HG03045 (cell line): Measurements from ENCODE around the gene PARD3.
"Not testable (repeated sequence)": the region's sequence is repeated elsewhere in the genome, so short reads cannot be mapped to it uniquely, and the experiment has no call there.

Experiments
- ATAC-seq: cut with Tn5 transposase; IDR thresholded peaks from one replicate; pipeline ENCODE4 v1.9.1; 2021; ENCODE audit warnings: mild to moderate bottlenecking, moderate library complexity; ENCODE audit not compliant: unreplicated experiment

PARD3 gene

DNA sequence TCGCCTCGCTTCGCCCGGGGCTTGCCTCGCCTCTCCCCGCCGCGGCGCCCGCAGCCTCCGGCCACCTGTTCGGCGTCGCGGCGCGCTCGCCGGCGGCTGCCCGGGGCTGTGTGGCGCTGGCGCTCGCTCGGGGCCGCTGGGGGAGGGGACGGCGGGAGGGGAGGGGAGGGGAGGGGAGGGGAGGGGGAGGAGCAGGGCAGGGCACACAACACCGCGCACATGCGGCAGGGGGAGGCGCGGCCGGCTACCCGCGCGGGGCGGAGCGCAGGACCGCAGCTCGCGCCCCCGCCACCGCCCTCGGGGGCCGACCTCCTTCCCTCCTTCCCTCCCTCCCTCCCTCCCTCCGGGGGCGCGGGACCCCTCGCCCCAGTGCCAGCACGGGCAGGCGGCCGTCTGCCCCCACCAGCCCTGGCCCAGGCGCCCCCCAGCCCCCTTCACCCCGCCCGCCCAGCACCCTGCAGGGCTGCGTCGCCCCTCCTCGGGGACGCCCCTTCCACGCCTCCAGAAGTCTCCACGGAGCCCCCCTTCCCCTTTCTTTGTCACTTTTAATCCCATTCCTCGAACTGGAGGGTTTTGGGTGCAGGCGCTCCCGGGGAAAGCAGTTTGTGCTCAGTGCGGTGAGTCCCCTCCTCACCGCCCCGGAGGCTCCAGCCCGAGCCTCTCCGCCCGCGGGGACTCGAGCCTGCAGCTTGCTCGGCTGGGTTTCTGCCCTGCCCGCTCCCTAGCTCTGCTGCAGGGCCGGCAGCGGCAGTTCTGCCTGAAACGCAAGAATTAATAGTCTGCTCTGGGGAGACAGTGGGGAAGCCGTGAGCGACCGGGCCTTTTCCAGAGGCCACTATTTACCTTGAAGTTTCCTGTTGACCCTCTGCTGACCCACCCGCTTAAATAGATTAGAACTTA, at the start of gene PARD3:
PARD3 (minus strand) TSS at position 112 of the 900 bp plus-strand sequence. CDS start 301 bp downstream, outside the sequence.
- ATAC-seq, result peak; percentile 38

DNA sequence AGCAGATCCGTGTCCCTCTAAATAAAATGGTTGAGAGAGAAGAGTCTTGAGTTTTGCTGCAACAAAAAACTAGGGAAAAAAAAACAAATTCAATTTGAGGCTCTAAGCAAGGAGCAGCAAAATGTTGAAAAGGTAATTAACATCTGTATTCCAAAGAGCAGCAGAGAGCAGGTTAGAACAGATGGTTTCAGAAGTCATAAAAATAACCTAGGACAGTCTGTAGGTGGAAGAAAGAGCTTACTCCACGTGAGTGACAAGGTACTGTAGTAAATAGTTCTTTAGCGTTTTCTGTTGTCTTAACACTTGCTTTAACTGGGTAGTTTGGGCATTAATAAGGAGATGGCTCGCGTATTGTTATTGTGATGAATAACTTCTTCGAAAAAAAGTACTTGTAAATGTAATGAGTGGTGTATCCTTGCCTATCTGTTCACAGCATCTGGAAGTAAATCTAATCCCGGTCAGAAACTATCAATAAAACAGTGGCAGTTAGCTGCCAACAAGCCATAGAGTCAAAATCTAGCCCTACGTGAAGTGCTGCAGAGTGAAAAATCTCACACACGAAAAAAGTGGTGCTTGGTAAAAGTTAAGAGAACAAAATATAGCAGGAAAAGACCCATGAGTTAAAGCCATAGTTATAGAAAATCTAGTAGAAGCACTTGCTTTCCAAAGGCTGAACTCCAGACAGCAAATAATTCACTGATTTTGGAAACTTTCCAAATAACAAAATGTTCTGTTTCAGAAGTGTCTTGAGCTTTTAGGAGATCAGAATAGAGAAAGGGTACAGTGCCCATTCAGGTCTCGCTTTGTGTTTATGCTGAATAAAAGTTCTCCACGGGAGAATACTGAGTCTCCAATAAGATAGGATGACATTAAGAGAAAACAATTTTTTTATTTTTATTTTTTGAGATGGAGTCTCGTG, 49.3 kb upstream of the PARD3 start:
- no peak for ATAC-seq

DNA sequence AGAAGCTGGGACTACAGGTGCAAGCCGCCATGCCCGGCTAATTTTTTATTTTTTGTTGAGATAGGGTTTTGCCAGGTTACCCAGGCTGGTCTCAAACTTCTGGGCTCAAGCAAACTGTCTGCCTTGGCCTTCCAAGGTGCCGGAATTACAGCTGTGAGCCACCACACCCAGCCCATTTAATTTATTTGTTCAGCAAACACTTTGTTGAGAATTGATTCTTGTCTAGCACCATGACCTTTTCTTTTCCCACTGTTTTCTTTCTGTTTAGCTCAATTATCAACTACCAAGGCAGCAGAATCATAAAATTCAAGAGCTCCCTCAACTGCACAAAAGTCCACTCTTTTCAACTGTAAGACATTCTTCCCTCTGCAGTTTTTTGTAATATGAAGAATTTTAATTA, 47.8 kb upstream of the PARD3 start:
- no peak for ATAC-seq

DNA sequence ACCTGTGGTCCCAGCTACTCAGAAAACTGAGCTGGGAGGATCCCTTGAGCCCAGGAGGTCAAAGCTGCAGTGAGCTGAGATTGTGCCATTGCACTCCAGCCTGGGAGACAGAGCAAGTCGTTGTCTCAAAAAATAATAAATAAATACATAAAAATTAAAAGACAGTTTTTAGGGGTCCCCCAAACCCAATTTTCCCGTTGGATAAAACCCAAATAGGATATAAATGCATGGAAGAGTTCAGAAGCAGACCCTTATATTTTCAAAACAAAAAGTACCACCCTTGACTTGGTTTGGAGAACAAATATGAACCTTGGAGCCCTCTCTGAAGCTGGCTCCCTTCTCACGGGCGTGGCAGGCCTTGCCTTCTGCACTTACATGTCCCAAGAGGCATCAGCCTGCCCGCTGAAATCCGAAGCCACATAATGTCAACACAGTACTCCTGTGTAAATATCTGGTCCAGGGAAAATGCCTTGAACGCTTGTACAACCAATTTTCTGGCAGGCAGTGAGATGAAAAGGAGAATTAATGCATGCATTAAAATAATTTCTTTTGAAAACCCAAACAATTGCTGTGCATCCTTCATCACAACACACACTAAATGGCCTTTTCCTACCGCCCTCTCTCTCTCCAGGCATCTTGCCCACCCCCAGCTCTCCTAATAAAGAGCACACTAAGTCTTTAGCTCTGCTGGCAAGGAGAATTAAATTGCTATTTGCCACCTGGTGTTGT, 46.4 kb upstream of the PARD3 start:
- no peak for ATAC-seq

DNA sequence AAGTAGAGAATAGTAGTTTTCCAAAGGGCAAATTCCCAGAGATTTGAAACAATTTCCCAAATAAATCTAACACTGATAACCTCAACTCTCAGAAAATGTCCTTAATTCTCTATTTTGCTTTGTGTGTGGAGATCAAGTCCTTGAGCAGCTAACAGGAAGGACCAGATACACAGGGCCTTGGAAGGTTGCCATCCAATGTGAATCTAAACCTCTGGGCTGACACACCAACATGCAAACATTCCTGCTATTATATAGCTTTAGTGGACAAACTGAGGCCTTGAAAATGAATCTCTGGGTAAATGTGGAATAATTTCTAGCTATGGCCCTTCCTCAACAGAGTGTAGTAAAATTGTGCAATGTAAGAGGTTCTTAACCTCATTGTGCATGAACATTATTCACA, 44.1 kb upstream of the PARD3 start:
- ATAC-seq, result no peak

DNA sequence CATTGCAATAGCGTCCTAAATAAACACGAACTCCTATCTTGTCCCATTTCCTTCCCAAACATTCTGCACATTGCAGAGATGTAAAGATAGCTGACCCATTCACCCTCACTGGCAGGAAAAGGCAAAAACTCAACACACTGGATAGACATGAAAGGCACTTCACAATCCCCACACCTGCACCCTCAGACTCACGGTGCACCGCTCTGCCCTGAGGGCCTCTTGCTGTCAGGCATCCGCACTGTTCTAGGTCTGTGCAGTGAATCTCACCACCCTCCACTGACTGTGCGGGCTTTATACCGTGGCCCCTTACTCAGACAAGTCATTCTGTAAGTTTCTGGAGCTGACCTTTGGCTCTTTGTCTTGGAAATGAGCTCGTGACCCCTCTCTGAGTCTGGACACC, 42.9 kb upstream of the PARD3 start:
- ATAC-seq, result no peak

DNA sequence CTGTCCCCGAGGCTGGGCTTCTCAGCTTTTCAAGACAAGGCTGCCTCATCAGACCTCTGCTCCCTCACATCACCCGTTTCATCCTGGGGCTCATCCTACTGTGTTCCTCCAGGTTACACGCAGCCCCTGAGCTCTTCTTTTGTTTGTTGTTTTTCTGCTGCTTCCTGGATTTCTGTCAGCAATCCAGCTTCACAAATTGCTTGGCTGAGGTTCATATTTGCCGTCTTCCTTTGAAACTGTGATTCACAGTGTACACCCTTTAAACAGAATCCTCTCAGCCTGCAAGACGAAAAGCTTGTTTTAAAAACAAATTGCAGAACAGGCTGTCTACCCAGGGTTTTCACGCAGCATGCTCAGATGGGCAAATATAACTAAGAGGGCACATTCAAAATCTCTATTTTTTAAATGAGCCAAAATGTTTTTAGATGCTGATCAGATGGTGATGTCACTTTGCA, 39.1 kb upstream of the PARD3 start:
- no peak for ATAC-seq

DNA sequence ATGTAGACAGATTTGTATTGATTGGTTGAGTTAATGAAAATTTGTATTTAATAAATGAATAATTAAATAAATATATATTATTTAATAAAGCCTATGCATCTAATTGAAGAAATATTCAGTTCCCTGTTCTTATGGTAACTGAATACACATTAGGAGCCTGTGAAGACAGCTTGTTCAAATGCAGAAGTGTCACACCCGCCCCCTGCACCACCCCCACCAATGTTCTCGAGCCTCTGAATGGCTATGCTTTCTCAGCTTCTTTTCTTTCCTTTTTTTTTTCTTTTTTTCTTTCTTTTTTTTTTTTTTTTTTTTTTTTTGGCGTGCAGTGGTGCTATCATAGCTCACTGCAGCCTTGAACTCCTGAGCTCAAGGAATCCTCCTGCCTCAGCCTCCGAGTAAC, 38.3 kb upstream of the PARD3 start:
- ATAC-seq, result no peak

DNA sequence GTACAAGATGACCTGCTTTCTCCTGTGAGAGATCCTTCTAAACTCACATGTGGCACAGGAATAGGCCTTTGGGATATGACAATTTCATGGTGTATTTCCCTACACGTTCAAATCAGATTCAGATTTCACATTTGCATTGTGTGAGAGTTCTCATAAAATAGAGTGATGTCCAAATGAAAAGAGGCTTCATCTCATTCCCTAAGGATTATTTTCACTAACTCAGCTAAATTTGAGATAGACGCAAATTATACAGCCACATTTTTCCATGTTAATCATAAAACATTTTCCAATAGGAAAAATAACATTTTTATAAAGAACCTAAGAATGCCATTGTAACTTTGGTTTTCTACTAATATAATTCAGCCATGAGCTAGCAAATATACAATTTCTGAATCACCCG, 35.5 kb upstream of the PARD3 start:
- ATAC-seq, result no peak

DNA sequence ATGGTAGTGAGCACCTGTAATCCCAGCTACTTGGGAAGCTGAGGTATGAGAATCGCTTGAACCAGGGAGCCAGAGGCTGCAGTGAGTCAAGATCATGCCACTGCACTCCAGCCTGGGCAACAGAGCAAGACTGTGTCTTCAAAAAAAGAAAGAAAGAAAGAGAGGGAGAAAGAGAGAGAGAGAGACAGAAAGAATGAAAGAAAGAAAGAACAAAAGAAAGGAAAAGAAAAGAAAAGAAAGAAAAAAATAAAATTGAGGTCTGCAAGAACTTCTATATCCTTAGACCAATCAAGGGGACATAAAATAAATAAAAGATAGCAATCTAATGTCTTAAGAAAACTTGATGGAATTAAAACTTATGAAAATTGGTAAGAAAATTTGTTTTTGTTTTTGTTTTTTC, 34.9 kb upstream of the PARD3 start:
- no peak for ATAC-seq

DNA sequence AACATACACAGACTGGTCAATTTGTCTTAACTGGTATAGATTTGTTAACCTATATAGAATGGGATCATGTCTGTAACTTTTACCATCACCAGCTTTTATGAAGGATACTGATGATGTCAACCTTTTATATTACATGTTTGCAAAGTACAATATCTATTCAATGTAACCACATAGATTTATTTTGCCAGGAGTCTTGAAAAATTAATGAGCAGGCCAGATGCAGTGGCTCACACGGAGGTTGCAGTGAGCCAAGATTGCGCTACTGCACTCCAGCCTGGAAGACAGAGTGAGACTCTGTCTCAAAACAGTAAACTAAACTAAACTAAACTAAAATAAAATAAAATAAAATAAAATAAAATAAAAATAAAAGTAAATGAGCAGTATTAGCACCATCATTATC, 30.0 kb upstream of the PARD3 start:
- no peak for ATAC-seq

DNA sequence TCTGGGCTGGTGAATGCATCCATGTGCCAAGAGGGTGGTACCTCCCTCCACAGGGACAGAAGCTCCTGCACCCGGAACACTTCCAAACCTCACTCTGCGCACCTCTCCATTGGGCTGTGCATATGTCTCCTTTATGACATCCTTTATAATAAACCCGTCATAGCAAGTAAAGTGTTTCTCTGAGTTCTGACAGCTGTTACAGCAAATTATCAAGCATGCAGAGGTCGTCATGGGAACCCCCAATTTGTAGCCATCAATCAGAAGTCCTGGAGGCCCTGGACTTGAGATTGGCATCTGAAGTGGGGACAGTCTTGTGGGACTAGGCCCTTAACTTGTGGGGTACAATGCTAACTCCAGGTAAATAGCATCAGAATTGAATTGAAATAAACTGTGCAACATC, 29.4 kb upstream of the PARD3 start:
- no peak for ATAC-seq

DNA sequence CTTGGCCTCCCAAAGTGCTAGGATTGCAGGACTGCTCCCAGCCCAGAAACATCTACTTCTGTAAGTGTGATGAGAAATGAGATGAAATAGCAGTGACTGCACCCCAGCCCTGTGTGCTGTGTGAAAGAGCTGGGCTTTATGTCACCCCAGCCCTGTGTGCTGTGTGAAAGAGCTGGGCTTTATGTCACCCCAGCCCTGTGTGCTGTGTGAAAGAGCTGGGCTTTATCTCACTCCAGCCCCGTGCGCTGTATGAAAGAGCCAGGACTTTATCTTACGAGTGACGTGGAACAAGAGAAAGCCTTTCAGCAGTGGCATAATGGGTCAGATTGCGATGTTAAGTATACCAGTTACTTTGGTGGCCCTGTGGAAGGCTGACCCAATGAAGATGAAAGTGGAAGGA, 28.4 kb upstream of the PARD3 start:
- not testable (repeated sequence) for ATAC-seq

DNA sequence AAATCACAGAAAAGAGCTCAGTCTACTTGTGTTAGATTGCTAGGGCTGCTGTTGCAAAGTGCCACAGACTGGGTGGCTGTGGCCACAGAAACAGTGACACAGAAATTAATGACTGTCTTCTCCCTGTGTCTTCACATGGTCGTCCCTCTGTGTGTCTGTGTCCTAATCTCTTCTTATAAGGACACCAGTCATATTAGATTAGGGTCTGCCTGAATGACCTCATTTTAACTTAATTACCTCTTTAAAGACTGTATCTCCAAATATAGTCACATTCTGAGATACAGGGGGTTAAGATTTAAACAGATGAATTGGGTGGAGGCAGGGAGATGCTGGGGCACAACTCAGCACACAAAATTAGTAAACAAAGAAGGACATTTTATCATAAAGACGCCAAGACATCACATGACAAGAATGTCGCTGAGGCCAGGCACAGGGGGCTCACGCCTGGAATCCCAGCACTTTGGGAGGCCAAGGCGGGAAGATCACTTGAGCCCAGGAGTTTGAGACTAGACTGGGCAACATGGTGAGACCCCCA, 23.3 kb upstream of the PARD3 start:
- no peak for ATAC-seq

DNA sequence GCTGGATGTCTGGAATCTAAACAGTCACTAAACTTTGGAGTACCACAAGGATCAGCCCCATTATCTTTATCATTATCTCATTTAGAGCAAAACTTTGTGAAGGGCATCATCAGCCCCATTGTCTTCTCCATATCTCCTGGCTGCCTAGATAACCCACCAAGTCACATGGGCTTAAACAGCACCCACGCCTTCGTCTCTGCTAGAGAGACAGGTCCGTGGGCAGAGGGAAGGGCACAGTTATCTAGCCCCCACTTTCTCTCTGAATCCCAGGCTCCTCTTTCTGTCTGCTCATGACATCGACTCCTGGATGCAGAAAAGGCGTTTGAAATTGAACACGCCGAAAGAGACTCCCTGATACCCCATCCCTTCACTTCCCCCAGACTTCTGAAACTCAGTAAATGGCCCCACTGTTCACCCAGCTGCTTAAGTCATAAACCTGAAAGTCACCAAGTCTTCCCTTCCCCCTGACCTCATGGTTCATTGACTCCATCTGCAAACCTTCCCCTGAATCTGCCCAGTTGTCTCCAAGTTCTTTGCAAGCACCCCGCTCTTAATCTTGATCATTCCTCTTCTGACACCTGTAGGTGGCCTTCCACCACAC, 20.9 kb upstream of the PARD3 start:
- ATAC-seq, result no peak

DNA sequence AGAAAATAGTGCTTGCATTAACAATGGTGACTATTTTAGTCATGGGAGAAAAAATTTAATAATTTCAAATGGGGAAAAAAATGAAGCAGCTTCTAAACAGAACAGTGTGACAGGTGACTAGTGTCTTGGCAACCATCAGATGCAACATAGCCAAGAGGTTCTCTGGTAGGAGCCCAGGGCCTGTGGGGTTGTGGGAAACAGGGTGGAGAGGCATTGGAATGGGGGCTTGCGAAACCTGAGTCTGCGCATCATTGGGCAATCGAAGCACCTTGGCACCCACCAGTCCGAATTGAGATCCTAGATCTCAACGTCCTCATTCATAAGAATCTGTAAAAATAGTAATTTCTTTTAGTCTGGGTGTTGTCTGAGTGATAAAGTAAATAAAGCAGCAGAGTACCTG, 19.2 kb upstream of the PARD3 start:
- ATAC-seq, result no peak

DNA sequence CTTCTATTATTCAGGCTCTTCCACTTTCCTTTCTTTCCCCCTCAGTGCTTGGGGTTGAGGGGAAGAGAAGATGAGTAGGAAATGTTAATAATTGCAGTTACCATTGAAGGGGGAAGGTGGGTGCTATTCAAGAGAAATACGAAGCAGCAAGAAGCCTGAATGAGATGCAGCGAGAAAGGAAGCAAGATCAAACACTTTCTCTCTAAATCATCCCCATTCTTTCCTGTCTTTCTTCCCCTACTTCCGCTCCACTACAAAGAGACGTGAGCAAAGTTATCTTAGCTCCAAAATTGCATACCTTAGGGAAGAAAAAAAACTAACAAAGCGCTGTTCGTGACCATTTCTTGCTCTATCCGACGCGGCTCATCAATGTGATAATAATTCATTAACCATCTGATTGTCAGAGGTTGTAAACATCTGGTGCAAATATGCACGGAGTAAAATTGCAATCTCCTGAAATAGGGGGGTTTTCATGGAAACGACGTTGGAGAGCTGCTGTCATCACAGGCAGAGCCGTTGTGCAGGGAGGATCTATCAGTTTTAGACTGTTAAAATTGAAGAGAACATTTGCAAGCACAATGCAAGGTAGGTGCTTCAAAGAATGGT, 15.2 kb upstream of the PARD3 start:
- ATAC-seq, result no peak

DNA sequence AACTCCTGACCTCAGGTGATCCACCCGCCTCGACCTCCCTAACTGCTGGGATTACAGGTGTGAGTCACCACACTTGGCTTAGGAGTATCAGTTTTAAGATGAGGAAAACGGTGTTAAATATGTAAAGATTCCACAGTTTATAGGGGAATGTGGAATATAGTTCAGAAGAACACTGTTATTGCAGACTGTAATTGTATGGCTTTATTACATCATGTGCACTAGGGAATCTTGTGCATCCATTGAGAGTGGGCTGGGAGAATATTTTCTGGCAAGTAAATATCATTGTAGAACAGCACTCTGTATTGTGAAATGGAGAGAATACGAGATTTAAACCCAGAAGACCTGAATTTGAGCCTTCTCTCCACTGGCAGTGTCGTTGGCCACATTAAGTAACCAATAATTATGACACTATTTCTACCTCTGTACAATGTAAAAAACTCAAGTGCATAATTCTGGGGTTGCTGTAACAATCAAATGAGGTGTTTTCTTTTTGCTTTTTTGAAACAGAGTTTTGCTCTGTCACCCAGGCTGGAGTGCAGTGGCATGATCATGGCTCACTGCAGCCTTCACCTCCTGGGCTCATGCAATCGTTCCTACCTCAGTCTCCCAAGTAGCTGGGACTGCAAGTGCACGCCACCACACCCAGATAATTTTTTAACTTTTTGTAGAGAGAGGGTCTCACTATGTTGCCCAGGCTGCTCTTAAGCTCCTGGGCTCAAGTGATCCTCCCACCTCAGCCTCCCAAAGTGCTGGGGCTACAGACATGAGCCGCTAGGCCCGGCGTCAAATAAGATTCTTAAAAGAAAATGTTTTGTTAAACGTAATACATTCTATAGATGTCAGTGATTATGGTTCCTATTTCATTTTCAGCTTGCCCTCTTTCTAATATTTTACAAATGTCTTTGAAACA, 12.0 kb upstream of the PARD3 start:
- ATAC-seq, result no peak

DNA sequence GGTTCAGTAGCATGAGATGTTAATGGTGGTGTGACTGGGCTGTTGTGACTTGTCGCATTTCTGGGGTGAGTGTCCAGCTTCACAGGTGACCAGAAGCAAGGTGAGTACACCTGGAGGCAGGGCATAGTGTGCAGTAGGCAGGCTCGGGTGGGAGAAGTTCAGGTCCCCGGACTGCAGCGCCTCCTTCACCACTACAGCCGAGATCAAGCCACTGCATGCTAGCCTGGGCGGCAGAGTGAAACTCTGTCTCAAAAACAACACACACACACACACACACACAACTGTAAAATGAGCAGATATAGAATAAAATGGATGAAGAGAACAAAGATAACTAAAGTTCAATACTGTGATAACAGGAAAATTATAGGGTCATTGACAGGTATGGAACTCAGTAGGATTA, 11.1 kb upstream of the PARD3 start:
- no peak for ATAC-seq
